H9 (cell line): ENCODE results near the gene PAAF1. TPM values are rescaled to one million over a fixed set of nuclear protein-coding genes. Genes with fewer than 3 reads are reported as not detected.

Experiments
- DNase-seq: peaks from one replicate; pipeline ENCODE4 v3.0.0-alpha.2; 2017
- H2AFZ ChIP-seq: one replicate; pipeline ENCODE4 v1.6.1; 2013; ENCODE audit warnings: mild to moderate bottlenecking, low read length, control low read depth, moderate library complexity
- H2AK5ac ChIP-seq: 2 replicates; pipeline ENCODE4 v1.6.1; 2013; ENCODE audit warnings: low read length, control low read depth, mixed read lengths; ENCODE audit not compliant: insufficient read length
- H2BK120ac ChIP-seq: one replicate; pipeline ENCODE4 v1.6.1; 2013; ENCODE audit warnings: low read depth, mild to moderate bottlenecking, low read length, control low read depth, inconsistent platforms; ENCODE audit not compliant: poor library complexity, severe bottlenecking
- H2BK12ac ChIP-seq: 2 replicates; pipeline ENCODE4 v1.6.1; 2013; ENCODE audit warnings: low read length, control low read depth, mixed read lengths, low read depth; ENCODE audit not compliant: insufficient read length
- H2BK15ac ChIP-seq: 2 replicates; pipeline ENCODE4 v1.6.1; 2013; ENCODE audit warnings: low read depth, low read length, control low read depth
- H2BK20ac ChIP-seq: one replicate; pipeline ENCODE4 v1.6.1; 2013; ENCODE audit warnings: low read depth, mild to moderate bottlenecking, low read length, control low read depth, inconsistent platforms; ENCODE audit not compliant: poor library complexity, severe bottlenecking
- H2BK5ac ChIP-seq: 2 replicates; pipeline ENCODE4 v1.6.1; 2013; ENCODE audit warnings: low read length, control low read depth, mixed read lengths; ENCODE audit not compliant: insufficient read length
- H3K14ac ChIP-seq: 2 replicates; pipeline ENCODE4 v1.6.1; 2013; ENCODE audit warnings: low read length, control low read depth; ENCODE audit not compliant: insufficient read depth
- H3K18ac ChIP-seq: 2 replicates; pipeline ENCODE4 v1.6.1; 2013; ENCODE audit warnings: low read depth, mild to moderate bottlenecking, mixed read lengths, low read length, control low read depth; ENCODE audit not compliant: insufficient read length
- H3K23ac ChIP-seq: 2 replicates; pipeline ENCODE4 v1.6.1; 2013; ENCODE audit warnings: low read length, control low read depth, mixed read lengths, low read depth; ENCODE audit not compliant: insufficient read length
- H3K23me2 ChIP-seq: 2 replicates; pipeline ENCODE4 v1.6.1; 2013; ENCODE audit warnings: low read depth, mild to moderate bottlenecking, mixed read lengths, low read length, control low read depth; ENCODE audit not compliant: insufficient read length, poor library complexity, severe bottlenecking
- H3K27ac ChIP-seq: 2 replicates; pipeline ENCODE4 v1.5.1; 2013; ENCODE audit warnings: low read length, control low read depth, mixed read lengths, low read depth; ENCODE audit not compliant: insufficient read length
- H3K27me3 ChIP-seq: 2 replicates; pipeline ENCODE4 v1.6.1; 2013; ENCODE audit warnings: low read length, control low read depth, inconsistent platforms; ENCODE audit not compliant: insufficient read depth
- H3K4ac ChIP-seq: 2 replicates; pipeline ENCODE4 v1.6.1; 2013; ENCODE audit warnings: low read depth, mild to moderate bottlenecking, control low read depth, inconsistent platforms, low read length, moderate library complexity
- H3K4me1 ChIP-seq: 2 replicates; pipeline ENCODE4 v1.6.1; 2013; ENCODE audit warnings: low read length, control low read depth, inconsistent platforms; ENCODE audit not compliant: insufficient read depth
- H3K4me2 ChIP-seq: 2 replicates; pipeline ENCODE4 v1.6.1; 2013; ENCODE audit warnings: low read length, control low read depth, mixed read lengths; ENCODE audit not compliant: insufficient read length, insufficient read depth
- H3K56ac ChIP-seq: 2 replicates; pipeline ENCODE4 v1.6.1; 2013; ENCODE audit warnings: low read depth, mild to moderate bottlenecking, mixed read lengths, low read length, control low read depth; ENCODE audit not compliant: insufficient read length
- H3K79me1 ChIP-seq: 2 replicates; pipeline ENCODE4 v1.6.1; 2013; ENCODE audit warnings: low read depth, mild to moderate bottlenecking, moderate library complexity, low read length, control low read depth, inconsistent platforms; ENCODE audit not compliant: insufficient read depth, poor library complexity, severe bottlenecking
- H3K79me2 ChIP-seq: 2 replicates; pipeline ENCODE4 v1.6.1; 2013; ENCODE audit warnings: low read length, control low read depth, inconsistent platforms; ENCODE audit not compliant: insufficient read depth
- H3K9ac ChIP-seq: 2 replicates; pipeline ENCODE4 v1.6.1; 2013; ENCODE audit warnings: low read length, control low read depth, mixed read lengths; ENCODE audit not compliant: insufficient read length; ENCODE audit errors: extremely low read depth
- H3K9me3 ChIP-seq: one replicate; pipeline ENCODE4 v1.6.1; 2013; ENCODE audit warnings: low read depth, low read length, inconsistent platforms; ENCODE audit not compliant: control insufficient read depth
- H3T11ph ChIP-seq: one replicate; pipeline ENCODE4 v1.6.1; 2013; ENCODE audit warnings: mild to moderate bottlenecking, low read length, control low read depth, inconsistent platforms
- H4K20me1 ChIP-seq: one replicate; pipeline ENCODE4 v1.6.1; 2013; ENCODE audit not compliant: control insufficient read depth, insufficient read length, insufficient read depth
- H4K5ac ChIP-seq: 2 replicates; pipeline ENCODE4 v1.6.1; 2013; ENCODE audit warnings: low read depth, mild to moderate bottlenecking, mixed read lengths, low read length, control low read depth; ENCODE audit not compliant: insufficient read length
- H4K8ac ChIP-seq: replicated peaks from 2 replicates; pipeline ENCODE4 v1.6.1; 2013; ENCODE audit warnings: low read length, control low read depth, mixed read lengths, low read depth; ENCODE audit not compliant: insufficient read length
- H4K91ac ChIP-seq: 2 replicates; pipeline ENCODE4 v1.6.1; 2013; ENCODE audit warnings: low read depth, mild to moderate bottlenecking, moderate library complexity, mixed read lengths, low read length, control low read depth; ENCODE audit not compliant: insufficient read length
- H3K27ac Mint-ChIP-seq, 3 experiments: 2 replicates in 2 of 3; 3 replicates in 1 of 3; pipeline ENCODE4 v1.8.0; 2020 to 2021; ENCODE audit warnings: mixed read lengths in 3 of 3, mild to moderate bottlenecking in 1 of 3, moderate library complexity in 1 of 3
- H3K27me3 Mint-ChIP-seq: 2 replicates; pipeline ENCODE4 v1.8.0; 2021; ENCODE audit warnings: low read depth, mild to moderate bottlenecking, moderate library complexity, mixed read lengths
- H3K36me3 Mint-ChIP-seq, 3 experiments: 2 replicates in 2 of 3; 3 replicates in 1 of 3; pipeline ENCODE4 v1.8.0; 2020 to 2021; ENCODE audit warnings: low read depth in 3 of 3, mixed read lengths in 3 of 3; ENCODE audit not compliant: insufficient read depth in 1 of 3
- H3K4me1 Mint-ChIP-seq, 2 experiments: 2 replicates each; pipeline ENCODE4 v1.8.0; 2020; ENCODE audit warnings: mixed read lengths in 2 of 2
- H3K4me3 Mint-ChIP-seq, 2 experiments: 2 replicates in 1 of 2; 3 replicates in 1 of 2; pipeline ENCODE4 v1.8.0; 2020 to 2021; ENCODE audit warnings: mild to moderate bottlenecking in 2 of 2, mixed read lengths in 2 of 2, moderate library complexity in 1 of 2
- H3K9me3 Mint-ChIP-seq, 2 experiments: 2 replicates in 1 of 2; 3 replicates in 1 of 2; pipeline ENCODE4 v1.8.0; 2020; ENCODE audit warnings: mild to moderate bottlenecking in 2 of 2, mixed read lengths in 2 of 2, moderate library complexity in 1 of 2
- WGBS: extraction: QIAGEN DNeasy Blood & Tissue Kit; methylation state at CpG from one replicate; pipeline ENCODE4 v1.1.7; 2013; ENCODE audit warnings: missing lambda C conversion rate, low lambda C conversion rate, mixed read lengths; ENCODE audit not compliant: insufficient read length; ENCODE audit errors: extremely low coverage; 5-methylcytosine and 5-hydroxymethylcytosine counted together
- total RNA-seq: library from RNA; stranded (reverse); gene quantifications from 2 replicates; pipeline ENCODE4 v1.2.1, GENCODE V29; 2021
- TF ChIP-seq, protein P1 (sequence below): fragments of 200-600 bp; sonication (generic); conservative IDR thresholded peaks from 3 replicates; pipeline ENCODE4 v1.8.0; 2021; ENCODE audit warnings: antibody characterized with exemption, mild to moderate bottlenecking

The PAAF1 gene
- total RNA-seq, 1 experiment from 2014 or later = 24.3 TPM

GRCh38 chr11:73939096-73939495, 62.3 kb downstream of the PAAF1 start:
- WGBS = no CpG with 5 or more reads among the region's 4 CpGs
- H3K27ac ChIP-seq = no peak overlapping the region
- H3K9ac ChIP-seq = no peak overlapping the region
- H4K20me1 ChIP-seq = no peaks in the 10 kb centered on the region
- H2BK20ac ChIP-seq = no peak overlapping the region
- H3K27me3 Mint-ChIP-seq = peaks cover 3% of the 10 kb centered on the region; the same call in 1 of the 2 replicates
- no peak overlapping the region for H3K18ac ChIP-seq
- DNase-seq = no peak
- H3T11ph ChIP-seq = no peak overlapping the region
- no peak overlapping the region for H3K27ac Mint-ChIP-seq
- H3K4me1 Mint-ChIP-seq = no peaks in the 10 kb centered on the region
- H3K23ac ChIP-seq = no peak overlapping the region
- H2AFZ ChIP-seq = no peak overlapping the region
- H4K91ac ChIP-seq = no peak overlapping the region
- no peaks in the 10 kb centered on the region for H3K4me1 ChIP-seq
- no peak overlapping the region for H4K5ac ChIP-seq
- no peak overlapping the region for H2BK120ac ChIP-seq
- H3K36me3 Mint-ChIP-seq = peaks cover 16 to 24% (median 18%) of the 10 kb centered on the region in 3 experiments
- peaks cover 33% of the 10 kb centered on the region in 2 experiments for H3K9me3 Mint-ChIP-seq
- no peaks in the 10 kb centered on the region for H3K79me1 ChIP-seq
- no peak overlapping the region for H4K8ac ChIP-seq
- H3K79me2 ChIP-seq = no peaks in the 10 kb centered on the region
- H3K4me2 ChIP-seq = no peak overlapping the region
- H3K27me3 ChIP-seq = no peaks in the 10 kb centered on the region
- H3K4me3 Mint-ChIP-seq = no peak overlapping the region
- H2BK15ac ChIP-seq = no peak overlapping the region
- H3K56ac ChIP-seq = no peak overlapping the region
- TF ChIP-seq, protein P1, sequence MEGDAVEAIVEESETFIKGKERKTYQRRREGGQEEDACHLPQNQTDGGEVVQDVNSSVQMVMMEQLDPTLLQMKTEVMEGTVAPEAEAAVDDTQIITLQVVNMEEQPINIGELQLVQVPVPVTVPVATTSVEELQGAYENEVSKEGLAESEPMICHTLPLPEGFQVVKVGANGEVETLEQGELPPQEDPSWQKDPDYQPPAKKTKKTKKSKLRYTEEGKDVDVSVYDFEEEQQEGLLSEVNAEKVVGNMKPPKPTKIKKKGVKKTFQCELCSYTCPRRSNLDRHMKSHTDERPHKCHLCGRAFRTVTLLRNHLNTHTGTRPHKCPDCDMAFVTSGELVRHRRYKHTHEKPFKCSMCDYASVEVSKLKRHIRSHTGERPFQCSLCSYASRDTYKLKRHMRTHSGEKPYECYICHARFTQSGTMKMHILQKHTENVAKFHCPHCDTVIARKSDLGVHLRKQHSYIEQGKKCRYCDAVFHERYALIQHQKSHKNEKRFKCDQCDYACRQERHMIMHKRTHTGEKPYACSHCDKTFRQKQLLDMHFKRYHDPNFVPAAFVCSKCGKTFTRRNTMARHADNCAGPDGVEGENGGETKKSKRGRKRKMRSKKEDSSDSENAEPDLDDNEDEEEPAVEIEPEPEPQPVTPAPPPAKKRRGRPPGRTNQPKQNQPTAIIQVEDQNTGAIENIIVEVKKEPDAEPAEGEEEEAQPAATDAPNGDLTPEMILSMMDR = no peak
- H3K9me3 ChIP-seq = no peaks in the 10 kb centered on the region
- no peak overlapping the region for H2BK5ac ChIP-seq
- H3K14ac ChIP-seq = no peak overlapping the region
- no peak overlapping the region for H2BK12ac ChIP-seq
- no peaks in the 10 kb centered on the region for H3K23me2 ChIP-seq
- no peak overlapping the region for H3K4ac ChIP-seq
- no peak overlapping the region for H2AK5ac ChIP-seq
